Retina (tissue), 1 donor: ENCODE results near the gene CFAP410.

Source experiments
- DNase-seq: peaks from one replicate; pipeline ENCODE4 v3.0.0-alpha.2; 2016

Gene CFAP410

GRCh38 chr21:44338971-44339910 is at the start of gene CFAP410:
TSS of gene CFAP410 (minus strand) at chr21:44339390. CDS start at chr21:44339194, 196 bp downstream.
- DNase-seq = peak; percentile 97

- no peak for DNase-seq
Observed at GRCh38 chr21:44384968-44385367, 45.8 kb upstream of the CFAP410 start.

- no peak for DNase-seq
Observed at GRCh38 chr21:44383216-44383615, 44.0 kb upstream of the CFAP410 start.

- no peak for DNase-seq
Observed at GRCh38 chr21:44382536-44382935, 43.3 kb upstream of the CFAP410 start.

GRCh38 chr21:44381874-44382273 is 42.7 kb upstream of the CFAP410 start:
- no peak for DNase-seq

- no peak for DNase-seq
Observed at GRCh38 chr21:44380876-44381275, 41.7 kb upstream of the CFAP410 start.

- DNase-seq = peak; percentile 78
Observed at GRCh38 chr21:44379991-44380865, 41.0 kb upstream of the CFAP410 start.

GRCh38 chr21:44379515-44379848 is 40.3 kb upstream of the CFAP410 start:
- no peak for DNase-seq

GRCh38 chr21:44378646-44379514 is 39.7 kb upstream of the CFAP410 start:
- no peak for DNase-seq

GRCh38 chr21:44377922-44378645 is 38.9 kb upstream of the CFAP410 start:
- DNase-seq = no peak

GRCh38 chr21:44377201-44377921 is 38.2 kb upstream of the CFAP410 start:
- no peak for DNase-seq

GRCh38 chr21:44376606-44377005 is 37.4 kb upstream of the CFAP410 start:
- DNase-seq = no peak

GRCh38 chr21:44375761-44376241 is 36.6 kb upstream of the CFAP410 start:
- DNase-seq = no peak

- DNase-seq = no peak
Observed at GRCh38 chr21:44375281-44375651, 36.1 kb upstream of the CFAP410 start.

- DNase-seq = no peak
Observed at GRCh38 chr21:44374601-44375280, 35.6 kb upstream of the CFAP410 start.

- DNase-seq = no peak
Observed at GRCh38 chr21:44372616-44373015, 33.4 kb upstream of the CFAP410 start.

GRCh38 chr21:44371596-44371995 is 32.4 kb upstream of the CFAP410 start:
- no peak for DNase-seq

GRCh38 chr21:44370786-44371410 is 31.7 kb upstream of the CFAP410 start:
- DNase-seq = no peak

GRCh38 chr21:44370027-44370735 is 31.0 kb upstream of the CFAP410 start:
- DNase-seq = peak; percentile 53
